Esophagus mucosa (tissue), 1 donor: ENCODE data around the gene ZSWIM9. TPM values are rescaled to one million over a fixed set of nuclear protein-coding genes. Genes with fewer than 3 reads are reported as not detected.
A peak's percentile ranks its signal among the peaks of the same experiment; 100 is the strongest.

Source experiments
- ATAC-seq: fragments of 200-7000 bp; cut with Tn5 transposase; one replicate; pipeline ENCODE4 v1.9.1; 2020
- total RNA-seq: library from RNA; stranded (reverse); gene quantifications from one replicate; pipeline ENCODE4 v1.2.4, GENCODE V29; 2023
- donor health status: DM: yes; HTN: yes; CAD: no.

The ZSWIM9 gene
- total RNA-seq, 1 donor from 2014 or later, result 2.4 TPM

GRCh38 chr19:48175578-48175977 lies 5.1 kb downstream of the ZSWIM9 start:
- ATAC-seq, result no peak

DNA sequence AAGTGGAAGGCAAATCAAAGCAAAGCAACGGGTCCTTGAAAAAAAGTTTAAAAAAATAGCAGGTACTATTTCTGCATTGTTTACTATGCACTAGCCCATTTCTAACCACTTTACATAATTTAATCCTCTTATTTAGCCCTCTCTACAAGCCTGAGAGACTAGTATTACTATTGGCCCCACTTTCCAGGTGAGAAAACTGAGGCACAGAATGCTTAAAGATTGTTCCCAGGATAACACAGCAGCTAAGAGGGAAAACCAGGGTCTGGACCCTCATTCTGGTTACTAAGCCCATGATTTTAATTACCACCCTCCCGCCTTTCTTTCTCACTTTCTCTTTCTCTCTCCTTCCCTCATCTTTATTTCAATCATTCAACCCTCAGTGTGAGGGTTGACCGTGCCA lies 5.7 kb downstream of the ZSWIM9 start:
- no peak for ATAC-seq

DNA sequence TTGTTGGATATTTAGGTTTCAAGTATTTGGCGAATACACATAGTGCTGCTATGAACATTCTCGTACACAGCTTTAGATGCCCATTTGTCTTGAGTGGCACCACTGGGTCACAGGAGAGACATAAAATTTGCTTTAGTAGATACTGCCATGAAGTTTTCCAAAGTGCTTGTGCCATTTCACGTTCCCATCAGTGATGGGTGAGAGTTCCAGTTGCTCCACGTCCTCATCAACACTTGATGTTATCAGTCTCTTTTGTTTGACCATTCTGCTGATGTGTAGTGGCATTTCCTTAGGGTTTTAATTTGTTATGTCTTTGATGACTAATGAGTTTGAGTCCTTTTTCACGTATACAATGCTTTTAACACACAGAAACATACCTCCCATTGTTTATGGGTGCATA lies 11.0 kb downstream of the ZSWIM9 start:
- ATAC-seq, result no peak

DNA sequence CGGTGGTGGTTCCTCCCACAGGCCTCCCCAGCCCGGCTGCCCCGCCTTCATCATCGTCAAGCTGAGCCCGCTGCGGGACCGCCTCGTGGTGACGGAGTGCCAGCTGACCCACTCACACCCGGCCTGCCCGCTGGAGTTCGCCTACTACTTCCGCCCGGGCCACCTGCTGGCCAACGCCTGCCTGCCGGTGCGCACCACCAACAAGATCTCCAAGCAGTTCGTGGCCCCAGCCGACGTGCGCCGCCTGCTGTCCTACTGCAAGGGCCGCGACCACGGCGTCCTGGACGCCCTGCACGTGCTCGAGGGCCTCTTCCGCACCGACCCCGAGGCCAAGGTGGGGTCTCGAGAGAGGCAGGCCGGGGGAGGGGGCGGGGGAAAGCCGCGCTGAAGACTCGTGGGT lies 12.0 kb downstream of the ZSWIM9 start:
- no peak for ATAC-seq

GRCh38 chr19:48183356-48183755 lies 12.9 kb downstream of the ZSWIM9 start:
- ATAC-seq, result no peak

DNA sequence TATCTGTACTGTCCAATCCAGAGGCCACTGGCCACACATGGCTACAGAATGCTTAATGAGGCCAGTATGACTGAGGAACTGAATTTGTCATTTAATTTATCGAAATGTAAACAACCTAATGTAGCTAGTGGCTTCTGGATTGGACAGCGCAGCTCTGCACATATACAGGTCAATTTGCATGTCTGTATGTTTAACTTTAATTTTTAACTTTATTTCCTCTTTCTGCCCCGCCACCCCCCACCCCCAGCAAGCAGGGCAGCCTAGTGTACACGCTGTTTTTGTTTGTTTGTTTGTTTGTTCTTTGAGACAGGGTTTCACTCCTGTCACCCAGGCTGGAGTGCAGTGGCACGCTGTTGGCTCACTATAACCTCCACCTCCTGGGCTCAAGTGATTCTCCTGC lies 15.5 kb downstream of the ZSWIM9 start:
- no peak for ATAC-seq

- no peak for ATAC-seq
These were observed 16.1 kb downstream of the ZSWIM9 start for GRCh38 chr19:48186541-48186991.

DNA sequence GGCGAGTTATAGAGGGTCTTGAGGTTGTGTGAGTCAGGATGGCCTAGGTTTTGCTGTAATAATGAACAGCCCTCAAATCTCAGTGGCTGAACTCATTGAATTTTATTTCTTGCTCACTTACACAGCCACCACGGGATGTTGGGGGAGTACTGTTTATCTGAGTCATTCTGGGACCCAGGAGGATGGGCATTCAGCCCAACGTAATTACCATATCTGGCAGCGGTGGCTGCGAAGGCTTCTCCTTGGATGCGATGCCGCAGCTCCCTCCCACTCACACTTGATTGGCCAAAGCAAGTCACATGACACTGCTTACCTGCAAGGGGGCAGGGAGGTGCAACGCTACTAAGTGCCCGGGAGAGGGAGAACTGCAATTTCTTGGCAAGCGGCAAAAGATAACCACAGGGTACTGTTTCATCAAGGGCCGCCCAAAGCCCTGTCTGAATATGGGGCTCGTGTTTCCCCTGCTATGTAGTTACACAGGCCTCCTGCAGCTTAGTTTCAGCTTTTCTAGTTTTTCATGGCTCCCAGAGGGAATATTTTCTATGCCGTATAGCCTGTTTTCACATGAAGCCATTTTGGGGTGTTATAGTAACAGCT lies 19.9 kb downstream of the ZSWIM9 start:
- ATAC-seq, result peak; percentile 86

- no peak for ATAC-seq
These were observed 20.4 kb downstream of the ZSWIM9 start for GRCh38 chr19:48190885-48191284.

DNA sequence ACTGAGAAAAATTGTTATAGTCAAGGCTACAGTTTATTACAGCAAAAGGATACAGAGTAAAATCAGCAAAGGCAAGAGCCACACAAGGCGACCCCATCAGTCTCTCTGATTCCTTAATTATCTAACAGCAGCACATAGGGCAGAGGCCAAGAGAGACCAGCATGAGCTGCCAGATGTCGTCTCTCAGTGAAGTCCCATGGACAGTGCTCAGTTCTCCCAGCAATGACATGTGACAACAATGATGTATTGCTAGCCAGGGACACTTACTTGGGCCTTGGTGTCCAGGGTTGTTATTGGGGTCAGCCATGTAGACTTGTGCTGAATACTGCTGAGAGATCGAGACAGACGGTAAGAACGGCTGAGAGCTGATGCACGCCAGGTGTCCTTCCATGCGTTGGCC lies 22.3 kb downstream of the ZSWIM9 start:
- no peak for ATAC-seq

DNA sequence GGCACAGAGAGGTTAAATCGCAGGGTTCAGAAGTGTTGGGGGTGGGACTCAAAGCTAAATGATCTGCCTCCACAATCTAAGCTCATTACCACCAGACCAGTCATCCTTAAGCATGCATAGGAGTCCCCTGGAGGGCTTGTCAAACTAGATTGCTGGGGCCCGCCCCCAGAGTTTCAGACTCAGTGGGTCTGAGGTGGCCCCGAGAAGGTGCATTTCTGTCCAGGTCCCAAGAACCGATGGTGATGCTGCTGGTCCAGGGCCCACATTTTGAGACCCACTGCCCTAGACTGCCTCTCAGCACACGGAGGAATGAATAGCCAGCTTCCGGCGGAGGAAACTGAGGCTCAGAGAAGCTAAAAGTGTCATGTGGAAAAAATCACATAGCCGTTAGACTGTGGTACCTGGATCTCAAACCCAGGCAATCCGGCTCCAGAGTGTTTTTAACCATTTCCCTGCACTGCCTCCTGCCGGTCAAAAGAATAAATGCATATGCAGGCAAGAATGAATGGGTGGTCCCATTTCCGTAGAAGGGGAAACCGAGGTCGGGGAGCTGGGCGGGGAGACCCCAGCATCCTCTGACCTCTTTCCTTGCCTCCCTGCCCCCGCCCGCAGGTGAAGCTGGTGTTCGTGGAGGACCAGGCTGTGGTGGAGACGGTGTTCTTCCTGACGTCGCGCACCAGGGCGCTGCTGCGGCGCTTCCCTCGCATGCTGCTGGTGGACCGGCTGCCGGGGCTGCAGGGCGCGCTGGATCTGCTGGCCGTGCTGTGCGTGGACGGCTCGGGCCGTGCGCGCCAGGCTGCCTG lies 23.8 kb downstream of the ZSWIM9 start:
- ATAC-seq, result no peak

DNA sequence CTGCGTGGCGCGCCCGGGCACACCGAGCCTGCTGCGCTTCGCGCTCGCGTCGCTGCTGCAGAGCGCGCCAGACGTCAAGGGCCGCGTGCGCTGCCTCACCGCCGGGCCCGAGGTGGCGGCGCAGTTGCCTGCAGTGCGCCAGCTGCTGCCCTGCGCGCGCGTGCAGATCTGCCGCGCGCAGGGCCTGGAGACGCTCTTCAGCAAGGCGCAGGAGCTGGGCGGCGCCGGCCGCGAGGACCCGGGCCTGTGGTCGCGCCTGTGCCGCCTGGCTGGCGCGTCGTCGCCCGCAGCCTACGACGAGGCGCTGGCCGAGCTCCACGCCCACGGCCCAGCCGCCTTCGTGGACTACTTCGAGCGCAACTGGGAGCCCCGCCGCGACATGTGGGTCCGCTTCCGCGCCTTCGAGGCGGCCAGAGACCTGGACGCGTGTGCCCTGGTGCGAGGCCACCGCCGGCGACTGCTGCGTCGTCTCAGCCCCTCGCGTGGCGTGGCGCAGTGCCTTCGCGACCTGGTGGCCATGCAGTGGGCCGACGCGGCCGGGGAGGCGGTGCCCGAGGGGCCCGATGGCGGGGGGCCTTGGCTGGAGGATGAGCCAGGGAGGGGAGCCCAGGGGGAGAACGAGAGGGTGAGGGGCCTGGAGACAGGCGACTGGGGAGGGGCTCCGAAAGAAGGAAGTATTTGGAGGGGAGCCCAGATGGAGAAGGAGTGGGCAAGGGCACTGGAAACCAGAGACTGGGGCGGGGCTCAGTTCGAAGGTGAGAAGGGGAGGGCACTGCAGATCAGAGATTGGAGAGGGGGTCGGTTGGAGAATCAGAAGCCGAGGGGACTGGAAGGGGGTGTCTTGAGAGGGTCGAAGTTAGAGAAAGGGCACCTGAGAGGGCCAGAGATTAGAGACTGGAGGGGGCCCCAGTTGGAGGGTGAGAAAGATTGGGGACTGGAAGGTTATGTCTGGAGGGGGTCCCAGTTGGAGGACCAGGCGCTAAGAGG lies 24.7 kb downstream of the ZSWIM9 start:
- no peak for ATAC-seq

DNA sequence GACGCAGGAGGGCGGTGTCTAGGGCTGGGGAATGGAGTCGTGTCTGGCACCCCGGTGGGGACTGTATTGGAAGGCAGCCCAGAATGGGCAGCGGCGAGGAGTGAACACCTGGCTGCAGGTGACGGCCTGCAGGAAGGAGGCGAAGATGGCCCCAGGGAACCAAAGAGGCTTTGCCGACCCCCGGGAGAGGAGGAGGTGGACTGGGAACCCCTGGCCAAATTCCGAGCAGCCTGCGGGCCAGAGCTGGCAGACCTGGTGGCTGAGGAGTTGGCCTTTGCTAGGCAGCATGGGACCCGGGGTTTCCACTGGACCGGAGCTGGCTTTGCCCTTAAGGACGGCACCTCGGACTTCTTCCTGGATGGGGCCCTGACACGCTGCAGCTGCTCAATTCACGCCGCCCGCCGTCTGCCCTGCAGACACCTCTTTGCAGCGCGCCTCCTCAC lies 25.9 kb downstream of the ZSWIM9 start:
- peak; percentile 19 for ATAC-seq

GRCh38 chr19:48196933-48197665 lies 26.6 kb downstream of the ZSWIM9 start:
- peak; percentile 28 for ATAC-seq

DNA sequence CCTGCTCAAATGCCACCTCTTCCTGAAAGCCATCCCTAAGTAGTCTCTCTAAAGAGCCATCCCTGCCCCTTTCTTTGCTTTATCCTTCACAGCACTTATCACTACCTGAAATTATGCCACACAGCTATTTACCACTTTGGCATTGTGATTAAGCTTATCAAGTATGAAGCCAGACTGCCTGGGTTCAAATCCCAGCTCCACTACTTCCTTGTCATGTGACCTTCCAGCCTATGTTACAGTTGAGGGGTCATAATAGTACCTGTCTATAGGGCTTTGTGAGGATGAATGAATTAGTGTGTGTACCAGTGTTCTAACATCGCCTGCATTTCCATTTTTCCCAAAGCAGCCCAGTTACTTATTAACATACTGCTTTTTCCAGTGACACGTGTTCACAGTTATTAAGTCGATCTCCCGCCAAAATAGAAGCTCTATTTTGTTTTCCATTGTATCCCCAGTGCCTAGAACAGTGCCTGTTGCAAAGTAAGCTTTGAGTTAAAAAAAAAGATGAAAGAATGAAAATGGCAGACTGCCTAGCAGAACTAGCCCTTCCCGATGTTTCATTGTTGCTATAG lies 32.8 kb downstream of the ZSWIM9 start:
- no peak for ATAC-seq

DNA sequence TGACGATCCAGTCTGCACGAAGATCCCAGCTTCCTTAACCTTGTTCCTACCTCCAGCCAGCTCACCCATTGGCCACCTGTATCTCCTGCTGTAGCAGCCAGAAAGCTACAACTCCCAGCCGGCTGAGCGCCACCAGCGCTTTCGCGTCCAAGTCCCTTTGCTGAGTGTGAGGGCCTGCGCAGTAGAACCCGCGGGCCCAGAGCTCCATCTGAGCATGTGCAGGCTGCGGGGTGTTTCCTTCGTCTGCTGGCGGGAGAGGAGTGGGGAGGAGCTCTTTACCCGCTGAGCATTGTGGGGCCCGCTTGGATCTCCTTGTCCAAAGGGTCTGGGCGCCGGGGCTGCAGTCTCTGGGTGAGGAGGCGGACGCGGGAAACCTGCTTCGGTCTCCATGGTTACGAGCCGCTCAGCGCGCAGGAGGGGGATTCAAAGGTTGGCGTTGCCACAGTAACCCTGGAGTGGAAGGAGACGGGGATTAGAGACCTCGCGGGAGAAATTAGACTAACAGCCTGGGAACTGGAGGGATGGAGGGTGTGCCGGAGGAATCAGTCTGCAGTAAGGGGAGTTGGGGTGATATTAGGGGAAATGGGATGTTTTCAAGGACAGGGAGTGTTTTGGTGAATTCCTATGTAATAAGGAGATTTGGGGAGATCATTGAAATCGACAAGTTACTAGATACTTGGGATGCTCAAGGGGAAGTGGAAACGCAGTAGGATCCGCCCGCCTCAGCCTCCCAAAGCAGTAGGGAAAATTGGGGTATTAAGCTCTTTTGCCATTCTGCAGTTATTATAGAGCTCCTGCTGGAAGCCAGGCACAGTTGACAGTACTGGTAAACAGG lies 33.5 kb downstream of the ZSWIM9 start:
- ATAC-seq, result peak; percentile 99

DNA sequence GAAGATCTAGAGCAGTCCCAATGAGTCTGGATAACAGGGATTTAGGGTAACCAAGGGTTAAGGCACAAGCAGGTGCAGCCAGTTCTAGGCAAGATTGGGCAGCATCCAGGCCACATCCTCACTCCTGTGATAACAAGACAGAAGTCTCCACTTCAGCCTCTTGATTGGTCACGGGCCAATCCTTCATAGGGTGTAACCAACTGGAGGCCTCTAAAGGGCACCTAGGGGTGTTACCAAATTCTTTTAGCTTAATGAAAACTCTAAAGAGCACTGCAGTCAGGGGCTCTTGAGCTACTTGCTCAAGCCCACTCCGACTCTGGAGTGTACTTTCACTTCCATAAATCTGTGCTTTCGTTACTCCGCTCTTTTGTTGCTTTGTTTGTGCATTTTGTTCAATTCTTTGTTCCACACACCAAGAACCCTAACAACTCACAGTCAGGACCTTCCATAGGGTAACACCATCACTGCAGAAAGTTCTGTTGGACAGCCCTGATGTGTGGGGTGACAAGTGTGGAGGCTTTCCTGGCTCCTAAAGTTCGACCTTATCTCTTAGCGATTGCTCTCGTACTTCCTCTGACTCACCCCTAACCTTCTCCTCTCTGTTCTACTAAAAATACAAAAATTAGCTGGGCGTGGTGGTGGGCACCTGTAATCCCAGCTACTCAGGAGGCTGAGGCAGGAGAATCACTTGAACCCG lies 36.1 kb downstream of the ZSWIM9 start:
- ATAC-seq, result no peak

GRCh38 chr19:48210005-48210404 lies 39.5 kb downstream of the ZSWIM9 start:
- no peak for ATAC-seq

GRCh38 chr19:48213959-48214358 lies 43.5 kb downstream of the ZSWIM9 start:
- ATAC-seq, result no peak

DNA sequence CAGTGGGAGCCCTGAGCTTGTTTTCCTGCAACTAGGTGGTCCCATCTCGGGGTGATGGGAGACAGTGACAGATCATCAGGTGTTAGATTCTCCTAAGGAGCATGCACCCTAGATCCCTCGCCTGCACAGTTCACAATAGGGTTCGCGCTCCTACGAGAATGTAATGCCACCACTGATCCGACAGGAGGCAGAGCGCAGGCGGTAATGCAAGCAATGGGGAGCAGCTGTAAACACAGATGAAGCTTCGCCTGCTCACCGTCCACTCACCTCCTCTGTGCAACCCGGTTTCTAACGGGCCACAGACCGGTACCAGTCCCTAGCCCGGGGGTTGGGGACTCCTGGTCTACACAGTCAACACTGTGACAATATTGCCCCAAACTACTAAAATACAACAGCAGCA lies 46.5 kb downstream of the ZSWIM9 start:
- ATAC-seq, result no peak
